IMR-90 (cell line): ENCODE data around the gene SLC26A1. TPM values are rescaled to one million over a fixed set of nuclear protein-coding genes. Genes with fewer than 3 reads are reported as not detected.

Experiments
- ATAC-seq: fragments of 200-7000 bp; cut with Tn5 transposase; 2 replicates; pipeline ENCODE4 v1.9.1; 2020; ENCODE audit warnings: low read depth, mild to moderate bottlenecking, moderate library complexity
- BruUV-seq: library from RNA; stranded (reverse); fragments of 400-500 nt; replicated peaks from 2 replicates; lab custom pipeline; 2021; lab: Mats Ljungman, UMichigan
- CTCF ChIA-PET: fragments of 300-600 bp; formaldehyde crosslinking; extraction: SDS; loops from one replicate; lab custom pipeline; 2021; ENCODE audit warnings: antibody characterized with exemption; lab: Yijun Ruan, JAX
- POLR2A ChIA-PET: fragments of 300-600 bp; sonication (Branson Sonifier 250); formaldehyde crosslinking; loops from one replicate; lab custom pipeline; 2022; ENCODE audit warnings: antibody characterized with exemption; ENCODE audit not compliant: unreplicated experiment; lab: Charles Lee
- DNase-seq: peaks from one replicate; pipeline ENCODE4 v3.0.0; 2013
- H2AFZ ChIP-seq: replicated peaks from 2 replicates; pipeline ENCODE3; 2013; ENCODE audit warnings: low read length, mild to moderate bottlenecking; ENCODE audit not compliant: poor library complexity
- H2AK5ac ChIP-seq: 2 replicates; pipeline ENCODE4 v1.6.1; 2013; ENCODE audit warnings: low read depth, low read length, inconsistent platforms
- H2AK9ac ChIP-seq: replicated peaks from 2 replicates; pipeline ENCODE3; 2013; ENCODE audit warnings: mild to moderate bottlenecking, low read depth, low read length, moderate library complexity; ENCODE audit not compliant: poor library complexity
- H2BK120ac ChIP-seq: 2 replicates; pipeline ENCODE4 v1.6.1; 2013; ENCODE audit warnings: low read depth, low read length, inconsistent platforms
- H2BK15ac ChIP-seq: 3 replicates; pipeline ENCODE4 v1.6.1; 2013; ENCODE audit warnings: low read depth, low read length, inconsistent platforms
- H2BK20ac ChIP-seq: 2 replicates; pipeline ENCODE4 v1.6.1; 2013; ENCODE audit warnings: low read depth, mild to moderate bottlenecking, inconsistent platforms, low read length, moderate library complexity
- H2BK5ac ChIP-seq: 2 replicates; pipeline ENCODE4 v1.6.1; 2013; ENCODE audit warnings: mild to moderate bottlenecking, low read depth, low read length, inconsistent platforms; ENCODE audit not compliant: poor library complexity, severe bottlenecking
- H3K14ac ChIP-seq: replicated peaks from 2 replicates; pipeline ENCODE4 v1.6.1; 2013; ENCODE audit warnings: low read depth, low read length, inconsistent platforms
- H3K18ac ChIP-seq: 2 replicates; pipeline ENCODE4 v1.6.1; 2013; ENCODE audit warnings: low read depth, low read length, control low read depth
- H3K23ac ChIP-seq: 2 replicates; pipeline ENCODE4 v1.6.1; 2013; ENCODE audit warnings: low read depth, low read length, inconsistent platforms
- H3K27ac ChIP-seq: 2 replicates; pipeline ENCODE4 v1.5.1; 2013; ENCODE audit warnings: mild to moderate bottlenecking, control low read depth, low read length; ENCODE audit not compliant: insufficient read depth
- H3K27me3 ChIP-seq: 2 replicates; pipeline ENCODE4 v1.6.1; 2013; ENCODE audit warnings: low read length; ENCODE audit not compliant: control insufficient read depth, insufficient read depth
- H3K36me3 ChIP-seq: 2 replicates; pipeline ENCODE4 v1.6.1; 2013; ENCODE audit warnings: low read length, mixed read lengths; ENCODE audit not compliant: control insufficient read depth, insufficient read depth
- H3K4ac ChIP-seq: 2 replicates; pipeline ENCODE4 v1.6.1; 2013; ENCODE audit warnings: low read depth, low read length, inconsistent platforms
- H3K4me1 ChIP-seq: 2 replicates; pipeline ENCODE4 v1.6.1; 2013; ENCODE audit warnings: low read length, mixed read lengths; ENCODE audit not compliant: control insufficient read depth, insufficient read depth
- H3K4me2 ChIP-seq: 2 replicates; pipeline ENCODE4 v1.6.1; 2013; ENCODE audit warnings: low read depth, mild to moderate bottlenecking, control low read depth, low read length, moderate library complexity
- H3K4me3 ChIP-seq: 2 replicates; pipeline ENCODE4 v1.5.1; 2013; ENCODE audit warnings: low read depth, mild to moderate bottlenecking, control low read depth, low read length, moderate library complexity; ENCODE audit not compliant: insufficient read depth
- H3K56ac ChIP-seq: 2 replicates; pipeline ENCODE4 v1.6.1; 2013; ENCODE audit warnings: low read length, inconsistent platforms; ENCODE audit not compliant: insufficient read depth; ENCODE audit errors: extremely low read depth
- H3K79me1 ChIP-seq, 2 experiments: 2 replicates each; pipeline ENCODE4 v1.6.1; 2013; ENCODE audit warnings: low read length in 2 of 2, inconsistent platforms in 1 of 2, low read depth in 1 of 2
- H3K9ac ChIP-seq: 2 replicates; pipeline ENCODE4 v1.6.1; 2013; ENCODE audit warnings: low read depth, low read length, control low read depth
- H3K9me1 ChIP-seq: 2 replicates; pipeline ENCODE4 v1.6.1; 2013; ENCODE audit warnings: low read length, inconsistent platforms; ENCODE audit not compliant: insufficient read depth
- H3K9me3 ChIP-seq: 2 replicates; pipeline ENCODE4 v1.6.1; 2013; ENCODE audit warnings: low read length; ENCODE audit not compliant: control insufficient read depth, insufficient read depth
- H4K20me1 ChIP-seq: 2 replicates; pipeline ENCODE4 v1.6.1; 2013; ENCODE audit warnings: low read length, inconsistent platforms; ENCODE audit not compliant: insufficient read depth
- H4K5ac ChIP-seq: 2 replicates; pipeline ENCODE4 v1.6.1; 2013; ENCODE audit warnings: mild to moderate bottlenecking, low read depth, low read length, control low read depth
- H4K8ac ChIP-seq, 2 experiments: 2 replicates each; pipeline ENCODE4 v1.6.1; 2013; ENCODE audit warnings: low read depth in 2 of 2, low read length in 2 of 2, control low read depth in 1 of 2, inconsistent platforms in 1 of 2
- H4K91ac ChIP-seq: 2 replicates; pipeline ENCODE4 v1.6.1; 2013; ENCODE audit warnings: low read depth, low read length, inconsistent platforms; ENCODE audit not compliant: insufficient read depth
- BHLHE40 ChIP-seq: fragments of 150-350 bp; IDR thresholded peaks from 2 replicates; pipeline ENCODE4 v1.6.1; 2016; ENCODE audit warnings: mild to moderate bottlenecking, low read depth, low read length
- WGBS, 2 experiments: methylation state at CpG; one replicate each; pipeline versions ENCODE4 v1.1.5 to v1.1.7; 2013; ENCODE audit warnings: missing lambda C conversion rate in 2 of 2; ENCODE audit not compliant: insufficient read length in 1 of 2; ENCODE audit errors: extremely low coverage in 2 of 2; 5-methylcytosine and 5-hydroxymethylcytosine counted together
- dilution Hi-C: fragments of 300-500 bp; cut with HindIII; formaldehyde crosslinking; loops from one replicate; pipeline ENCODE4 v1.14.3; 2018; ENCODE audit warnings: low sequenced_read_pairs; ENCODE audit not compliant: unreplicated experiment
- in situ Hi-C: fragments of 300-500 bp; cut with MboI; formaldehyde crosslinking; loops from 3 replicates; pipeline ENCODE4 v1.14.3; 2019; ENCODE audit warnings: low sequenced_read_pairs, inconsistent platforms, mixed read lengths
- intact Hi-C: fragments of 100-400 bp; cut with micrococcal nuclease; formaldehyde crosslinking; loops from 2 replicates; pipeline ENCODE4 v1.10.0; 2022
- polyA plus RNA-seq, 3 experiments: library from polyadenylated mRNA; depleted of rRNA; stranded (reverse); fragments of >200 nt; gene quantifications; 2 replicates each; pipeline ENCODE4 v1.2.3, GENCODE V29; 2012; ENCODE audit warnings: low replicate concordance in 1 of 3
- total RNA-seq: library from RNA; depleted of rRNA; stranded (reverse); fragments of >200 nt; gene quantifications from 2 replicates; pipeline ENCODE4 v1.2.3, GENCODE V29; 2012
- TF ChIP-seq, protein P1 (sequence below): fragments of 150-350 bp; IDR thresholded peaks from 2 replicates; pipeline ENCODE4 v1.6.1; 2016; ENCODE audit warnings: low read depth, mild to moderate bottlenecking, low read length, moderate library complexity, borderline replicate concordance

SLC26A1 gene
- total and polyA plus RNA-seq, 2 of the 4 experiments (the other 2 are of a cell fraction): 0.09 TPM; not detected in 1

DNA sequence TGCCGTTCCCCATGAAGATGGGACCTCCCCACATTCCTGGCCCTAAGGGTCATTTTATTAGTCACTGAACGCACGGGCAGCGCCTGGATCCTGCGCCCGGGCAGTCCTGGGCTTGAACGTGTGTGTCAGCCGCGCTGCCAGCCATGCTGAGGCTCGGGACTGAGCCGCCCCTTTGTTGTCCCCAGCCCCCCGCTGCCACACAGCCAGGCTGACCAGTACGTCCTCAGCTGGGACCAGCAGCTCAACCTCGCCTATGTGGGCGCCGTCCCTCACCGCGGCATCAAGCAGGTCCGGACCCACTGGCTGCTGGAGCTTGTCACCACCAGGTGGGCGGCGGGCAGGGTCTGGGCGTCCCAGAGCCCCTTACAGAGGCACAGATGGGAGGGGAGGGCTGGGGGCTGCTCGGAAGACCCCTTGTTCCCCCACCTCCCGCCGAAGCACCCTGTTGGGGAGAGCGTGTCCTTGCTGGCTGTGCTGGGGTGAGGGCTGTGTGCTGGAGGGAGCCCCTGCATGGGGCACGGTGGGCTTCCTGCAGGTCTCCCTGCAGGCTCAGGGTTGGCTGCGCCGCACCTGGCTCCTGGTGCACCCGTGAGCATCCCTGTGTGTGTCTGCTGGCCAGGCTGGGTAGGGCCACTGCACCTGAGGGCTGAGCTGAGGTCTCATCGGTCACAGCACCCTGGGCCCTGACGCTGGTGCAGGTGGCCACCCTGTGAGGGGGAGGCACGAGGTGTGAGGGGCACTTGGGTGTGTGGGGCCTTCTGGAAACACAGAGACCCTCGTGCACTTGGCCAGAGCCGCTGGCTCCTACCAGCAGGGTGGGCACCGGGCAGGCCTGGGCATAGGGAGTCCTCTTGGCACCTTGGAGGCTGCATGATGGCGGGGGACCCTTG lies 5.3 kb downstream of the SLC26A1 start:
- dilution Hi-C loops: no loop called here
- H2BK5ac ChIP-seq: no peak overlapping the region
- H3K27me3 ChIP-seq: no peaks in the 10 kb centered on the region
- peaks cover 5 to 38% of the 10 kb centered on the region in 2 experiments; a peak in 1 of 4 replicates for H3K79me1 ChIP-seq
- H3K23ac ChIP-seq: no peak overlapping the region
- peak overlapping the region; percentile 39; the same call in 1 of the 2 replicates for H2AK5ac ChIP-seq
- no peak for ATAC-seq
- H3K14ac ChIP-seq: no peak overlapping the region
- no peaks in the 10 kb centered on the region for H3K9me3 ChIP-seq
- H3K4me3 ChIP-seq: peak overlapping the region; percentile 93
- peak overlapping the region; percentile 67 for H2AK9ac ChIP-seq
- DNase-seq: peak; percentile 43
- H3K18ac ChIP-seq: no peak overlapping the region
- no peak overlapping the region for H2BK120ac ChIP-seq
- no peaks in the 10 kb centered on the region; the same call in 1 of the 2 replicates for H4K20me1 ChIP-seq
- in situ Hi-C loops: no loop called here
- H2BK20ac ChIP-seq: no peak overlapping the region
- H3K4me2 ChIP-seq: peak overlapping the region; percentile 95
- TF ChIP-seq, protein P1, sequence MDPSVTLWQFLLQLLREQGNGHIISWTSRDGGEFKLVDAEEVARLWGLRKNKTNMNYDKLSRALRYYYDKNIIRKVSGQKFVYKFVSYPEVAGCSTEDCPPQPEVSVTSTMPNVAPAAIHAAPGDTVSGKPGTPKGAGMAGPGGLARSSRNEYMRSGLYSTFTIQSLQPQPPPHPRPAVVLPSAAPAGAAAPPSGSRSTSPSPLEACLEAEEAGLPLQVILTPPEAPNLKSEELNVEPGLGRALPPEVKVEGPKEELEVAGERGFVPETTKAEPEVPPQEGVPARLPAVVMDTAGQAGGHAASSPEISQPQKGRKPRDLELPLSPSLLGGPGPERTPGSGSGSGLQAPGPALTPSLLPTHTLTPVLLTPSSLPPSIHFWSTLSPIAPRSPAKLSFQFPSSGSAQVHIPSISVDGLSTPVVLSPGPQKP: no peak
- TF ChIP-seq BHLHE40: peak; percentile 80
- no peak overlapping the region for H3K56ac ChIP-seq
- peak overlapping the region; percentile 20; the same call in 1 of the 2 replicates for H3K9ac ChIP-seq
- no TSS peak for BruUV-seq
- H3K36me3 ChIP-seq: peaks cover 9% of the 10 kb centered on the region; the same call in 1 of the 2 replicates
- POLR2A ChIA-PET: no interaction called here
- no peak overlapping the region for H3K27ac ChIP-seq
- H4K5ac ChIP-seq: no peak overlapping the region
- 63% methylated on average over 16 of the region's 37 CpGs; no CpG with 5 or more reads in 1 of the 2 experiments for WGBS, 2 experiments
- H3K4me1 ChIP-seq: peaks cover 10% of the 10 kb centered on the region; the same call in 1 of the 2 replicates
- no peak overlapping the region for H2BK15ac ChIP-seq
- peak overlapping the region; percentile 29 for H3K4ac ChIP-seq
- H4K8ac ChIP-seq: no peak overlapping the region; a peak in 2 of 4 replicates
- H2AFZ ChIP-seq: peak overlapping the region; percentile 96
- intact Hi-C loops: no loop called here
- no peak overlapping the region for H4K91ac ChIP-seq
- no peaks in the 10 kb centered on the region; the same call in 1 of the 2 replicates for H3K9me1 ChIP-seq
- CTCF ChIA-PET: interaction anchor here (0.5 kb wide), 1 partner anchor 58 kb away, joined by 4 read pairs; no protein-coding TSS in a partner anchor
